NCI-H1694 treated with DMSO at 0.1 percent for 48 hours (cell line): ENCODE results near the gene AMZ1.
A peak's percentile ranks its signal among the peaks of the same experiment; 100 is the strongest.

Experiments used
- DNase-seq: peaks from one replicate; lab custom pipeline; 2025; lab: John Stamatoyannopoulos, UW

Gene AMZ1

GRCh38 chr7:2687881-2688318 lies at the start of gene AMZ1:
Gene AMZ1 (plus strand): TSS chr7:2688202. CDS start chr7:2700452, 12,250 bp downstream.
- no peak for DNase-seq

- no peak for DNase-seq
Observed at GRCh38 chr7:2638224-2638991, 49.6 kb upstream of the AMZ1 start.

- DNase-seq, result no peak
Observed at GRCh38 chr7:2639181-2639681, 48.8 kb upstream of the AMZ1 start.

- no peak for DNase-seq
Observed at GRCh38 chr7:2639695-2640481, 48.1 kb upstream of the AMZ1 start.

GRCh38 chr7:2640482-2640830 lies 47.5 kb upstream of the AMZ1 start:
- no peak for DNase-seq

GRCh38 chr7:2640846-2641316 lies 47.1 kb upstream of the AMZ1 start:
- no peak for DNase-seq

GRCh38 chr7:2641406-2642393 lies 46.3 kb upstream of the AMZ1 start:
- no peak for DNase-seq

GRCh38 chr7:2643386-2644219 lies 44.4 kb upstream of the AMZ1 start:
- DNase-seq, result peak; percentile 10

GRCh38 chr7:2644220-2644561 lies 43.8 kb upstream of the AMZ1 start:
- DNase-seq, result no peak

GRCh38 chr7:2644562-2645273 lies 43.3 kb upstream of the AMZ1 start:
- no peak for DNase-seq

GRCh38 chr7:2645274-2645868 lies 42.6 kb upstream of the AMZ1 start:
- DNase-seq, result no peak

- no peak for DNase-seq
Observed at GRCh38 chr7:2646336-2646679, 41.7 kb upstream of the AMZ1 start.

- no peak for DNase-seq
Observed at GRCh38 chr7:2646680-2647571, 41.1 kb upstream of the AMZ1 start.

GRCh38 chr7:2647594-2648172 lies 40.3 kb upstream of the AMZ1 start:
- no peak for DNase-seq

GRCh38 chr7:2649139-2649838 lies 38.7 kb upstream of the AMZ1 start:
- no peak for DNase-seq

- DNase-seq, result no peak
Observed at GRCh38 chr7:2649991-2650390, 38.0 kb upstream of the AMZ1 start.

GRCh38 chr7:2650451-2650850 lies 37.6 kb upstream of the AMZ1 start:
- DNase-seq, result no peak

GRCh38 chr7:2651336-2651735 lies 36.7 kb upstream of the AMZ1 start:
- DNase-seq, result peak; percentile 30
